Peyer's patch (tissue), 4 donors: ENCODE measurements around the gene MNAT1.

ENCODE experiments used
- POLR2A ChIP-seq, 2 donors: fragments of 450-650 bp; IDR thresholded peaks; one replicate each; pipeline ENCODE4 v1.5.1; 2017; ENCODE audit warnings: antibody characterized with exemption in 2 of 2, mild to moderate bottlenecking in 2 of 2, moderate library complexity in 2 of 2
- TF ChIP-seq, protein P1 (sequence below), 6 experiments: fragments of 450-650 bp in 4 of 6; fragments of 200-600 bp in 2 of 6; sonication (generic) in 1 of 6; IDR thresholded peaks; one replicate each; pipeline ENCODE4 v1.5.1; 2017 to 2019; ENCODE audit warnings: antibody characterized with exemption in 6 of 6, mild to moderate bottlenecking in 3 of 6, moderate library complexity in 1 of 6

DNA sequence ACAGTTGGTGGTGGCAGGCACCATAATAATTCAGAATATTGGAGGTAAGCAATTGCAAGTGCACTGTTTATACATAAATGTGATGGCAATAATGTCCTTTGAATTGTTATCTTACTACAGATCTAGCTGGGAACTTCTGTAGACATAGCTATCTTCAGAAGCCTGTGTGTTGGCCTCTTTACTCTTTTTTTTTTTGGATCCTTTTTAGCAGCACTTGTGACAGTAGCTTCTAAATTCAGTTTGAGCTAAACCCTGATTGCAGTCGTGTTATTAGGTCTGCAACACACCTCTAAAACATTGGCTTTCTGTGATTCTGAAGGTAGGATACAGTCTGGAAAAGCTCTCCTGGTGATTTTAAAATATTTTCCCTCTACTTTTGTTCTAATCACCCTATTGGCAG lies 285.0 kb downstream of the MNAT1 start:
- TF ChIP-seq POLR2A (IDR thresholded peaks at IDR 0.05) = no peak
- TF ChIP-seq, protein P1, sequence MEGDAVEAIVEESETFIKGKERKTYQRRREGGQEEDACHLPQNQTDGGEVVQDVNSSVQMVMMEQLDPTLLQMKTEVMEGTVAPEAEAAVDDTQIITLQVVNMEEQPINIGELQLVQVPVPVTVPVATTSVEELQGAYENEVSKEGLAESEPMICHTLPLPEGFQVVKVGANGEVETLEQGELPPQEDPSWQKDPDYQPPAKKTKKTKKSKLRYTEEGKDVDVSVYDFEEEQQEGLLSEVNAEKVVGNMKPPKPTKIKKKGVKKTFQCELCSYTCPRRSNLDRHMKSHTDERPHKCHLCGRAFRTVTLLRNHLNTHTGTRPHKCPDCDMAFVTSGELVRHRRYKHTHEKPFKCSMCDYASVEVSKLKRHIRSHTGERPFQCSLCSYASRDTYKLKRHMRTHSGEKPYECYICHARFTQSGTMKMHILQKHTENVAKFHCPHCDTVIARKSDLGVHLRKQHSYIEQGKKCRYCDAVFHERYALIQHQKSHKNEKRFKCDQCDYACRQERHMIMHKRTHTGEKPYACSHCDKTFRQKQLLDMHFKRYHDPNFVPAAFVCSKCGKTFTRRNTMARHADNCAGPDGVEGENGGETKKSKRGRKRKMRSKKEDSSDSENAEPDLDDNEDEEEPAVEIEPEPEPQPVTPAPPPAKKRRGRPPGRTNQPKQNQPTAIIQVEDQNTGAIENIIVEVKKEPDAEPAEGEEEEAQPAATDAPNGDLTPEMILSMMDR (IDR thresholded peaks at IDR 0.05) = no peak
